ENCODE data around the gene CTTNBP2NL.
"Not testable (repeated sequence)": the region's sequence is repeated elsewhere in the genome, so short reads cannot be mapped to it uniquely, and the experiment has no call there.

The CTTNBP2NL gene

DNA sequence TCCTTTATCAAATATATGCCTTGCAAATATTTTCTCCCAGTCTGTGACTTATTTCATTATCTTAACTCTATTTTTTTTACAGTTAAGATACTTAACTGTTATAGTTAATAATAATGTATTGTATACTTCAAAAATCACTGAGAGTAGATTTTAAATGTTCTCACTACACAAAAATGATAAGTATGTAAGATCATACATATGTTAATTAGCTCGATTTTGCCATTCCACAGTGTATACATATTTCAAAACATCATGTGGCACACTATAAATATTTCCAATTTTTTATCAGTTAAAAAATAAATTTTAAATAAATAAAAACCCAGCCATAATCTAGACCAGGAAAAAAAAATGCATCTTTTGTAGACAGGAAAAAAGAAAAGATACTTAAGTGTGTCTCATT, 27.2 kb downstream of the CTTNBP2NL start:
- no peak for DNase-seq (ENCODE audit: low read depth in 4 of 4, low spot score in 1 of 4)

DNA sequence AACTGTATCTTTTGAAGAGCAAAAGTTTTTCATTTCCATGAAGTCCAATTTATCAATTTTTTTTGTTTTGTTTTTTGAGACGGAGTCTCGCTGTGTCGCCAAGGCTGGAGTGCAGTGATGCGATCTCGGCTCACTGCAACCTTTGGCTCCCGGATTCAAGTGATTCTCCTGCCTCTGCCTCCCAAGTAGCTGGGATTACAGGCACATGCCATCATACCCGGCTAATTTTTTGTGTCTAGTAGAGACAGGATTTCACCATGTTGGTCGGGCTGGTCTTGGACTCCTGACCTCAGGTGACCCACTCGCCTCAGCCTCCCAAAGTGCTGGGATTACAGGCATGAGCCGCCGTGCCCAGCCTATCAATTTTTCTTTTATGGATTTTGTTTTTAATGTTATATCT, 27.7 kb downstream of the CTTNBP2NL start:
- not testable (repeated sequence) for DNase-seq (ENCODE audit: low read depth in 4 of 4, low spot score in 1 of 4)

DNA sequence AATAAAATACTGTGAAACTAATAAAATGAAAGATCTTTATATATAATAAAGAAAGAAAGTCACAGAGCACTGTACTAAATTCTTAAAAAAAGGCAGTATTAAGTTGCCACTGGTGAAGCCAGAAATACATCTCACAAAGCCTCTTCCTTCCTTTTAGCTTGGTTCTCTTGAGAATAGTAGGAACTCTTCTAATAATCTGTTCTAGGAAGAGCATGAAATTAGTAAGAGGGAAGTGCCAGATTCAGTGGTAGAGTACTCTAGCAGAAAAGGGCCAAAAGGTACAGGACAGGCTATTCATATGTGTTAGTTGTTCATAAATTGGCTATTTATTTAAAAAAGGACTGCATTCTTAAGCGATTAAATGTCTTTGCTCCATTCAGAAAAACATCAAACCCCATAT, 33.7 kb downstream of the CTTNBP2NL start:
- DNase-seq (ENCODE audit: low read depth in 4 of 4, low spot score in 1 of 4): no peak

DNA sequence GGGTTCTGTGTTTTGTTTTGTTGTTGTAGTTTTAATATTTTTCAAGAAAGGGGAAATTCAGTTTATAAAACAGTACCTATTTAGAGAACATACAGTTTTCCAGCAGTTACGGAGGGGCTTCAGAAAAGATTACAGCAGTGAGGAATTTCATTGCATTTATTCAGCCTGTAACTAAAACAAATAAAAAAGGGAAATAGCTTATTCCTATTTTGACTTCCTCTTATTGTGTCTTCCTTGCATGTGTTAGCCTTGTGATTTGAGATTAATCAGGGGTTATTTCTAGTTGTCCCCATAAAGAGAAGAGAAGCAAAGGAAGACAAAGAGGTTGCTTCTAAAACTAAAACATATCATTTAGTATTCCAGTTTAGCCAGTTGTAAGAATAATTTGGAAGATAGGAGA, 35.0 kb downstream of the CTTNBP2NL start:
- DNase-seq (ENCODE audit: low read depth in 4 of 4, low spot score in 1 of 4): no peak

DNA sequence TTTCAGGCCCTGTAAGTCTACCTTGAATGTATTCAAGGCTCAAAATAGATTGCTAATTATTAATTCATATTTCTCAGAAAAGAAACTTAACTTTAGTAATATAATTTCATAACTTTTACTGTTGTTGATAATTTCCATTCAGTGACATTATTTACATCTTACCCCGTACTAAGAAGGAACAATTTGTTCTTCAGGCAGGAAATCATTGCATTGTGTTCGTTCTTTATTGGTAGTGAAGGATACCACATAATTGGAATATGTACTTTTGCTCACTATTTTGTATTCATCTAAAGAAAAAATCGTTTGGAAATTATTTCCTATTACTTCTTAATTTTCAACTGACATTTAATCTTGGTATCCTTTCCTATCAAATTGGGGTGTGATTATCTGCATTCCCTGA, 39.4 kb downstream of the CTTNBP2NL start:
- no peak for DNase-seq (ENCODE audit: low read depth in 4 of 4, low spot score in 1 of 4)

DNA sequence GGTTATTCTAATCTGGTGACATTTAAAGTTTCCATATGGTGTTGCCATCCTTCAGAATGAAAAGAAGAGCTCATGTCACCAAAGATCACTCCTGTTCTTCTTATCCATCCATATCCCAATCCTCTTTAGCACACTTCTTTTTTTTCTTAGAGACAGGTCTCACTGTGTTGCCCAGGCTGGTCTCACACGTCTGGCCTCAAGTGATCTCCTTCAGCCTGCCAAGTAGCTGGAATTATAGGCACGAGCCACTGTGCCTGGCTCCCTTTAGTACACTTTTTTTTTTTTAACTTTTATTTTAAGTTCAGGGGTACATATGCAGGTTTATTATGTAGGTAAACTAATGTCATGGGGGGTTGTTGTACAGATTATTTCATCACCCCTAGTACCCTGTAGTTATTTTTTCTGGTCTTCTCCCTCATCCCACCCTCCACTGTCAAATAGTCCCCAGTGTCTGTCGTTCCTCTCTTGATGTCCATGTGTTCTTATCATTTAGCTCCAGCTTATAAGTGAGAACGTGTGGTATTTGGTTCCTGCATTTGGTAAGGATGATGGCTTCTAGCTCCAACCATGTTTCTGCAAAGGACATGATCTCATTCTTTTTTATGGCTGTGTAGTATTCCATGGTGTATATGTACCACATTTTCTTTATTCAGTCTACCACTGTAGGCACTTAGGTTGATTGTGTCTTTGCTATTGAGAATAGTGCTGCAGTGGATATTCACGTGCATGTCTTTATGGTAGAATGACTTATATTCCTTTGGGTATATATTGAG, 40.6 kb downstream of the CTTNBP2NL start:
- DNase-seq (ENCODE audit: low read depth in 4 of 4, low spot score in 1 of 4): no peak

DNA sequence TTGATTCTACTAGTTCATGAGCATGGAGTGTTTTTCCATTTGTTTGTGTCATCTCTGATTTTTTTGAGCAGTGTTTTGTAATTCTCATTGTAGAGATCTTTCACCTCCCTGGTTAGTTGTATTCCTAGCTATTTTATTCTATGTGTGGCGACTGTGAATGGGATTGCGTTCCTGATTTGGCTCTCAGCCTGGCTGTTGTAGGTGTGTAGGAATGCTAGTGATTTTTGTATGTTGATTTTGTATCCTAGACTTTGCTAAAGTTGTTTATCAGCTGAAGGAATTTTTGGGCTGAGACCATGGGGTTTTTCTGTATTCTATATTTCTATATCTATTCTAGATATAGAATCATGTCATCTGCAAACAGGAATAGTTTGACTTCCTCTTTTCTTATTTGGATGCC, 42.1 kb downstream of the CTTNBP2NL start:
- DNase-seq (ENCODE audit: low read depth in 4 of 4, low spot score in 1 of 4): not testable (repeated sequence)

DNA sequence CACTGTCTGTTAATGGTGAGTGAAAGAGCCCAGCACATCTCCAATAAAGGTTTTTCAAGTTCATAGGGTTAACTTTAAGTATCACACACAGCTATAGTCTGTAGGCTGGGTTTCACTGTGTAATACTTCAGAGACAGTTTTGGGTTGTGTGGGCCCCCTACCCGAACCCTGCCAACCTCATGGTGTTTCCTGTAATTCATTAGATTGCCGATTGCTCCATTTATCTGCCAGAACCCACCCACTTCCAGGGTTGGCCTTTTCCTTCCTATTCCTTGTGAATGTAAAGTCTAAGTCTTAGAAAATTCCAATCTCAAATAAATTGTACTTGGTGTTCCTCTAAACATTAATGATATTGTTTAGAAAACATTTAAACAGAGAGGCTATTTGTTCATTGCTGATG, 43.6 kb downstream of the CTTNBP2NL start:
- DNase-seq (ENCODE audit: low read depth in 4 of 4, low spot score in 1 of 4): no peak

DNA sequence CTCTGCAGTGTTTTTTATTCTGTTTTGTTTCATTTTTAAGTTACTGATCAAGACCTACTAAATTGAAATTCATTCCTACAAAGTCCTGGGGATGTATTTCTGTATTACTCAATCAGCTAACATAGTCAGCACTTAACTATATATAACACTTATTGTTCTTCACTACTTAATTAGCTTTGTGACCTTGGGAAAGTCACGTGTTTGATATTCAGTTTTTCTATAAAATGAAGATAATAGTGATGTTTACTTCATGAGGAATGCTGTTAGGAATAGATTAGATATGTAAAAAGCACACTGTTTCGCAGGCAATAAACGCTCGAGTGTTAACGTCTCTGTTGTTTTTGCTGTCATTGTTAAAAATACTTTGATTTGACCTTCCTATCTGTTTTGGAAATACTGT, 44.6 kb downstream of the CTTNBP2NL start:
- DNase-seq (ENCODE audit: low read depth in 4 of 4, low spot score in 1 of 4): no peak

DNA sequence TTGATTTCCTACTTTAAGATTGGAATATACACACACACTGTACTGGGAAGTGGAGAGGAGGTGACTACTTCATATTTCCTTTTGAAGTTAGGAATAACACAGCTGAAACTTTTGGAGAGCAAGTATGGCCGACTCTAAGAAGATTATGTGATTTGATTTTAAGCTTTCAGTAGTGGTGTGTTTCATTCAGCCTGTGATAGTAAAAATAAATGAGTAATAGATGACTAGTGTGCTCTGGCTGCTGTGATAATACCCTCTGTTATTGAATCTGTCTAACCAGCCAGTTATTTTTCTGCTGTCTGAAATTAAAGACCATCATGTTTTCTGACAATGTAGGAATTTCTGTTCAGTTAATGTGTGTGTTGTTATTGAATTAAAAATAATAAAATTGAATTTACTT, 48.3 kb downstream of the CTTNBP2NL start:
- DNase-seq (ENCODE audit: low read depth in 4 of 4, low spot score in 1 of 4): no peak

DNA sequence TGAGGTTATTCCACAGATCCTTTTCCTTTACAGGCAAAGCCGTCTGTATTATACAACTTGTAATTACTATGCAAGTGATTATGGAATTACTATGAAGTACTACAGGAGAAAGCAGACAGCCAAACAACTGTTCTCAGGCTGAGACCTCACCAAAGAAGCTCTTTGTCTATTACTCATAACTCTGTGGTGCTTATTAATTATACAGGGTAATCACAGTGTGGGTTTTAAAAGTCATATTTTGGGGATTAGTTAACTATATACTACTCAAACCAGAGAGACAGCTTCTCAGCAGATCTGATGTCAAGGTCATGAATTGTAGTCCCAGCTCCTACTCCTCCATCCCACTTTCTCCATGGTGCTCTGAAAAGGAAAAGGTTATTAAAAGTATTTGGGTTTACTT, 49.6 kb downstream of the CTTNBP2NL start:
- no peak for DNase-seq (ENCODE audit: low read depth in 4 of 4, low spot score in 1 of 4)

DNA sequence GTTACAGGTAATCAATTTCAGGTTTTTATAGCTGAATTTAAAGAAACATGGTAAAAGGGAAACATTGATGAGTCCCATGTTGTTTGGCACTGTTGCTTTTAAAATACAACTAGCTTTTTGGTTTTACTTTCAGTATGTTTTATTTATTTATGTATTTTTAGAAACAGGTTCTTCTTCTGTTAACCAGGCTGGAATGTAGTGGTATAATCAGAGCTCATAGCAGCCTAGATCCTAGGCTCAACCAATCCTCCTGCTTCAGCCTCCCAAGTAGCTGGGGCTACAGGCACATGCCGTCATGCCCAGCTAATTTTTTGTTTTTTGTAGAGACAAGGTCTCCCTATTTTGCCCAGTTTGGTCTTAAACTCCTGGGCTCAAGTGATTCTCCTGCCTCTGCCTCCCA, 50.4 kb downstream of the CTTNBP2NL start:
- DNase-seq (ENCODE audit: low read depth in 4 of 4, low spot score in 1 of 4): no peak

DNA sequence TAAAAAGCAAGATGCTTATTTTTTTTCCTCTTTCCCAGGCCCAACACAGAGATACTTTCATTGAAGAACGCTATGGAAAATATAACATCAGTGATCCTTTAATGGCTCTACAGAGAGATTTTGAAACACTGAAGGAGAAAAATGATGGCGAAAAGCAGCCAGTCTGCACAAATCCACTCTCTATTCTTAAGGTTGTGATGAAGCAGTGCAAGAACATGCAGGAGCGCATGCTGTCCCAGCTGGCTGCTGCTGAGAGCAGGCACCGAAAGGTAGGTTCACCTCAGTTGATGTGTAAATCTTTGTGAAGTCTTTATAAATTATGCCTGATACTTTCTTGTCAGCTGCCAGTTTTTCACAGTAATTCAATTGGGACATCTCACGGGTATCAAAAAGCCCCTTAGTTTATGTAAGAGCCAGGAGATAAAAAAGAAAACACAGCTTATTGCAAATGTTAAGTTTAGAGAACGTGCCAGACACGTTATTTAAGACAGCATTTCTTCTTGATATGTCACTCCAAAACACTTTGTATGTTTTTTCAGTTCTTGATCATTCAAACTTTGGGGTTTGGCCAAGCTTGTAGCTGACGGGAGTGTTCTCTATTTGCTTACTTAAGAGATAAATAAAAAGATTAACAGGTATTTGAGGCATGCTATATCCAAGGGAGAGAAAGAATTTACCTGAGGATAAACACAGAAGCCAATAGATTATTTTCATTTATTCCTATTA, 53.1 kb downstream of the CTTNBP2NL start:
- no peak for DNase-seq (ENCODE audit: low read depth in 4 of 4, low spot score in 1 of 4)

DNA sequence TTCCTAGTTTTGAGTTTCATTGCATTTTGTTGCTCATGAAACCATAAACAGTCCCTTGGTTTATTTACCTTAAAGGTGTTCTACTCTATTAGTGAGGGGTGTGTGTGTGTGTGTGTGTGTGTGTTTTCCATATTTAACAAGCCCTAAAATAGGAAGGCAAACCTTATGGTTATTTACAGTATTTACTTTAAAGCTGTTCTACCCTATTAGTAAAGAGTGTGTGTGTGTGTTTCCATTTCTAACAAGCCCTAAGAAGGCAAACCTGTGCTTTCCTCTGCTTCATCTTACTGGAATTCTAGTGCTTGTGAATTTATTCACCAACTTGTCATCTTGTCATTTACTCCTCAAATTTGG, 53.6 kb downstream of the CTTNBP2NL start:
- DNase-seq (ENCODE audit: low read depth in 4 of 4, low spot score in 1 of 4): no peak

DNA sequence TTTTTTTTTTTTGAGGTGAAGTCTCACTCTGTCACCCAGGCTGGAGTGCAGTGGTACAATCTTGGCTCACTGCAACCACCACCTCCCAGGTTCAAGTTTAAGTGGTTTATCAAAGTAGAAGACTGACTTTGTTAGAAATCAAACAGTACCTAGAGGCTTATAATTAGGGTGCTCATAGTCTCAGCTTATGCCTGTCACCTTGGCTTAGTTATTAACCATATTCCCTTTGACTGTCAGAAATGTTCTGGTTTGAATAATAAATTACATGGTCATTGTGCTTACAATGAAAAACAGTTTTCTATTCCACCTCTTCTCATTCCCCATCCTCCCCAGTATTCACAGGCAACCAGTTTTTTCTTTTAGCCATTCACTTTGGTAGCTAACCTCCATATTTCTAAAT, 54.8 kb downstream of the CTTNBP2NL start:
- no peak for DNase-seq (ENCODE audit: low read depth in 4 of 4, low spot score in 1 of 4)

DNA sequence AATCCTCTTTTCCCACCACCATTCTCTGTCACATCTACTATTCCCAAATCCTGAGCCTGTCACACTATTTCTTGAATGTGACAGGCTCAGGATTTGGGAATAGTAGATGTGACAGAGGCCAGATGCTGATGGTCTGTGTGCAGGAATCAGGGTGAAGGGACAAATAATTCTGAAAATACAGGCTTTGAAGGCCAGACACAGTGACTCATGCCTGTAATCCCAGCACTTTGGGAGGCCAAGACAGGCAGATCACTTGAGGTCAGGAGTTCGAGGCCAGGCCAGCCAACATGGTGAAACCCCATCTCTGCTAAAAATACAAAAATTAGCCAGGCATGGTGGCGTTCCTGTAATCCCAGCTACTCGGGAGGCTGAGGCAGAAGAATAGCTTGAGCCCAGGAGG, 55.3 kb downstream of the CTTNBP2NL start:
- DNase-seq (ENCODE audit: low read depth in 4 of 4, low spot score in 1 of 4): not testable (repeated sequence)

DNA sequence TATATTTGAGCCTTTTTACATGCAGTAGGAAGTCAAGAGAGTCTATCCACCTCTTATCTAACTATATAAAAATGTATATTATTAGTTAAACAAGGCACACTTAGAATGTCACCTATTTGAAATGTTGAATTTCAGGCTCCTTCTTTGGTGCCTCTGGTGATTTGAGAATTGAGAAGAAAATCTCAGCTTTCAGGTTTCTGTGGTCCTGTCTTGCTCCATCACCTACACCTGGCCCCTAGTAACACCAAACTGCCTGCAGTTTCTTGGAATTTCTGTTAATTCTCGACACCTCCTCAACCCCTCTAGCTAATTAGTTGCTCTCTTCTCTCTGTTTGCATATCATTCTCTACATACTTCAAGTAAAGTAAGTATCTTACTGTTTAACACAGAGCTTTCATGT, 57.9 kb downstream of the CTTNBP2NL start:
- DNase-seq (ENCODE audit: low read depth in 4 of 4, low spot score in 1 of 4): no peak

DNA sequence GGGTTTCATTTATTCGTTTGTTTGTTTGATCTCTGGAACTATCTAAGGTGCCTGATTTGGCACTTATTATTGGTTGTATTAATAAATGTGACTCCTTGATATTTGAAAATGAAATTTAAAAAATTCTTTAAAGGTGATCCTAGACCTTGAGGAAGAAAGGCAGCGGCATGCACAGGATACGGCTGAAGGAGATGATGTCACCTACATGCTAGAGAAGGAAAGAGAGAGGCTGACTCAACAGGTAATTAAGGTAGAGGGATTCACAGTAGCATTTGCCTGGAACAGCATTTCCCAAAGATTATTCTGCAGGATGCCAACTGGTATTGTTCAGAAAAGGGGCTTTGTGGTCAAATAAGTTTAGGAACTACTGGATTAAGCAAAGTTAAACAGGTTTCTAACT, 58.3 kb downstream of the CTTNBP2NL start:
- DNase-seq (ENCODE audit: low read depth in 4 of 4, low spot score in 1 of 4): no peak

DNA sequence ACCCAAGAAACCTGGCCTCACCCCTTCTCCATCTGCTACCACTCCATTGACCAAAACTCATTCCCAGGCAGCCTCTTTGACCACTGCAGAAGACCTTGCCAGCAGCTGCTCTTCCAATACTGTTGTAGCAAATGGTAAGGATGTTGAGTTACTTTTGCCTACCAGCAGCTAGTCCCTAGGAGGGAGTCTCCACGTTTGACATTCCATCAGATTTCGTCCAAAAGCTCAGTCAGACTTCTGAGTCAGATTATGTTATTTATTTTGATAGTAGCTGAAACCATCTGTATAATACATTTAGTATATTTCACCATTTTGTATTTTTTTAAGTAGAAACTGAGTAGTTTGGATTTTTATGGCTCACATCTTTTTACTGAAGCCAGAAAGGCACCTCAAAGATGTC, 61.2 kb downstream of the CTTNBP2NL start:
- DNase-seq (ENCODE audit: low read depth in 4 of 4, low spot score in 1 of 4): no peak

DNA sequence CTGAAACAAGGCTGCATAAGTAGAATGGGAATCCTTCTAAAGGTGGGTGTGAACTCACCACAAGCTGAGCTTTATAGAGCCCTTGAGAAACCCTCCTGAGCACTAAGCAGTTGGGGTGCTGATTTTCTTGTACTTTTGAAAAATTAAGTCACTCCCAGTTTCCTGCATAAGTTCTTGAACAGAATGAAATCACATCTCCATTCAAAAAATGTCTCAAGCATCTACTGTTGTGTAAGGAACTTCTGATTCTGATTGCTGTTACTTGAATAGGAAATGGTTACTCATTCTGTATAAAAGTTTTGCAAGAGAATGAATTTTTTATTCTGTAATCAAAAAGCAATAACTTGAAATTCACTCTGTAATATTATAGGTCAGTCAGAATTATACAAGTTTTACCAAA, 61.9 kb downstream of the CTTNBP2NL start:
- DNase-seq (ENCODE audit: low read depth in 4 of 4, low spot score in 1 of 4): no peak

DNA sequence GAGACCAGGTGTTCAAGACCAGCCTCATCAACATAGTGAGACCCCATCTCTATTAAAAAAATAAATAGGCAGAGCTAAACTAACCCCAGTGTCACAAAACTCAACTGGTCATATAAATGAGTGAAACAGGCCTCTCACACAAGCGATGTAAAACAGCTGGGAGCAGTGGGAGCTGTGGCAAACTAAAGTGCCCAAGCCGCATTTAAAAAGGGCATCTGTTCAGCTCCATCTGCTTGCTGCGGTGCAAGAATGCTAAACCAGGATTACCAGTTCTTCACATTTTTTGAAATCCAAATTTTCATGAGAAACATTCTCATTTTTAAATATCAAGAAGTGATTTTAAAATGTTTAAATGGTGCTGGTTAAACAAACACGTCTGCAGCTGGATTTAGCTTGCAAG, 62.7 kb downstream of the CTTNBP2NL start:
- no peak for DNase-seq (ENCODE audit: low read depth in 4 of 4, low spot score in 1 of 4)

DNA sequence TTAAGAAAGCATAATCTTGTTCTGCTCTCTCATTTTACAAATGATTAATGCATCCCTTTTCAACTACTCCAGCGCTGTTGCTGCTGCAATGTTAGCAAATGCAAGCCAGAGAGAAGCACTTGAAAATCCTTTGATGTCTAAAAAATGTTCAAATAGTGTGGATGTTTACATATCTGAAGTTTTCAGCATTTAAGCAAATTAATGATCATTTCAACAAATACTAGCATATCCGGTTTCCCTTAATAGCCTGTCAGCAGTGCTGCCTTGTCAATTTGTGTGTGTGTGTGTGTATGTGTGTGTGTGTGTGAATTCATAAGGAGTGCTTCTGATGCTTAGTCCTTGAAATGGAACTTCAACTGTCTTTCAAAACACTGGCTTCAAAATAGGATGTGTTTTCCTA, 64.6 kb downstream of the CTTNBP2NL start:
- DNase-seq (ENCODE audit: low read depth in 4 of 4, low spot score in 1 of 4): no peak

Data from stimulated activated CD4-positive, alpha-beta T cell treated with anti-CD3 and anti-CD28 coated beads, Interleukin-1b, Interleukin-23, amount 100 ng/mL, for 24 hours (primary cell).